Epithelial cell of esophagus (primary cell): ENCODE measurements around the gene COX8A.
A peak's percentile ranks its signal among the peaks of the same experiment; 100 is the strongest.

Experiments
- DNase-seq: peaks from one replicate; pipeline ENCODE4 v3.0.0; 2010; ENCODE audit warnings: low read depth
- H3K4me3 ChIP-seq: 2 replicates; pipeline ENCODE4 v1.5.1; 2011; ENCODE audit warnings: mild to moderate bottlenecking, low read length, control low read depth
- TF ChIP-seq, protein P1 (sequence below): IDR thresholded peaks from 2 replicates; pipeline ENCODE4 v1.5.1; 2011; ENCODE audit warnings: low read depth, mild to moderate bottlenecking, low read length, control low read depth, inconsistent platforms; ENCODE audit not compliant: insufficient read depth; ENCODE audit errors: missing control alignments

Gene COX8A

GRCh38 chr11:64008914-64009633, 34.7 kb downstream of the COX8A start:
- TF ChIP-seq, protein P1, sequence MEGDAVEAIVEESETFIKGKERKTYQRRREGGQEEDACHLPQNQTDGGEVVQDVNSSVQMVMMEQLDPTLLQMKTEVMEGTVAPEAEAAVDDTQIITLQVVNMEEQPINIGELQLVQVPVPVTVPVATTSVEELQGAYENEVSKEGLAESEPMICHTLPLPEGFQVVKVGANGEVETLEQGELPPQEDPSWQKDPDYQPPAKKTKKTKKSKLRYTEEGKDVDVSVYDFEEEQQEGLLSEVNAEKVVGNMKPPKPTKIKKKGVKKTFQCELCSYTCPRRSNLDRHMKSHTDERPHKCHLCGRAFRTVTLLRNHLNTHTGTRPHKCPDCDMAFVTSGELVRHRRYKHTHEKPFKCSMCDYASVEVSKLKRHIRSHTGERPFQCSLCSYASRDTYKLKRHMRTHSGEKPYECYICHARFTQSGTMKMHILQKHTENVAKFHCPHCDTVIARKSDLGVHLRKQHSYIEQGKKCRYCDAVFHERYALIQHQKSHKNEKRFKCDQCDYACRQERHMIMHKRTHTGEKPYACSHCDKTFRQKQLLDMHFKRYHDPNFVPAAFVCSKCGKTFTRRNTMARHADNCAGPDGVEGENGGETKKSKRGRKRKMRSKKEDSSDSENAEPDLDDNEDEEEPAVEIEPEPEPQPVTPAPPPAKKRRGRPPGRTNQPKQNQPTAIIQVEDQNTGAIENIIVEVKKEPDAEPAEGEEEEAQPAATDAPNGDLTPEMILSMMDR, result peak; percentile 6
- H3K4me3 ChIP-seq, result no peak overlapping the region
- DNase-seq, result no peak

GRCh38 chr11:64009710-64010109, 35.3 kb downstream of the COX8A start:
- no peak overlapping the region for H3K4me3 ChIP-seq
- DNase-seq, result no peak
- TF ChIP-seq, protein P1, result no peak

- TF ChIP-seq, protein P1, result no peak
- no peak for DNase-seq
- H3K4me3 ChIP-seq, result no peak overlapping the region
These were observed 36.4 kb downstream of the COX8A start for GRCh38 chr11:64010783-64011182.

- H3K4me3 ChIP-seq, result no peak overlapping the region
- no peak for DNase-seq
- TF ChIP-seq, protein P1, result no peak
These were observed 37.0 kb downstream of the COX8A start for GRCh38 chr11:64011371-64011770.

- no peak overlapping the region for H3K4me3 ChIP-seq
- DNase-seq, result no peak
- TF ChIP-seq, protein P1, result no peak
These were observed 38.9 kb downstream of the COX8A start for GRCh38 chr11:64013141-64013896.

DNA sequence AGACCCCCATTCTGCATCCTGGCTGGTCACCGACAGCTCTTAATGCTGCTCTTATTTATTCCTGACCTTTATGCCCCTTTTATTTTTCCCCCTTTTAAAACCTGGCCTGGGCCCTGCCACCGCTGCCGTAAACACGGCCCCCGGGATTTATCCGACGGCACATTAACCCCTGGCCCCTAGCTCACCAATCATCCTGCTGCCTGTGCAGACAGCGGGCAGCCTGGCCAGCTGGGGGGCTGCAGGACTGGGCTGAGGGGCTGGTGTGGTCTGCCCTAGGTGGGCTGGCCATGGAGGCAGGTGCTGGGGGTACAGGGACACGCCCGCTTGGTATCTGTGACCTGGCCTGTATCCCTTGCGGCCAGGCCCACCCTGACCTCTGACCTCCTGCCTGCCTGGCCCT, 39.9 kb downstream of the COX8A start:
- no peak for DNase-seq
- H3K4me3 ChIP-seq, result no peak overlapping the region
- TF ChIP-seq, protein P1, result no peak
